Stimulated activated CD4-positive, alpha-beta T cell treated with anti-CD3 and anti-CD28 coated beads, TNF-alpha, amount 100 ng/mL, for 1 hour (primary cell): ENCODE results near the gene UST.
"Not testable (repeated sequence)": the region's sequence is repeated elsewhere in the genome, so short reads cannot be mapped to it uniquely, and the experiment has no call there.

Experiments
- DNase-seq, 3 donors: peaks; one replicate each; pipeline ENCODE4 v3.0.0-alpha.2; 2020; ENCODE audit warnings: low read depth in 3 of 3, low spot score in 1 of 3

The UST gene

GRCh38 chr6:148935705-148936435 is 189.0 kb downstream of the UST start:
- DNase-seq: no peak

DNA sequence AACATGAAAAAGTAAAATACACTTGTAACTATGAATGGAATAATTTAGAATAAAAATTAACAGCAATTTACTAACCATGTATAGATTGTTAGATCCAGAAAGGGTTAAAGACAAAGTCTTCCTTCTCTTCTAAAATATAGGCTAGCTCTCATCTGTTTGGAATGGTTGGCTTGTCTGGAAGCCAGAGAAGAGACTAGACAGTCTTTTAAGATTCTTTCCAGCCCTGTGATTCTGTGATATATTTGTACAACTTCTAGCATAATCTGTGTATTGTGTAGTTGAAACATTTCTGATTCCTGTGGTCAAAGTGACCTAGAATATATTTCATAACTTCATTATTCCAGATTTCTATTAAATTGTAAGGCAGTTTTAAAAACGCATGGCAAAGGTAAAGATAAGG is 196.6 kb downstream of the UST start:
- no peak for DNase-seq

- no peak for DNase-seq
These were observed 197.8 kb downstream of the UST start for GRCh38 chr6:148944608-148945007.

DNA sequence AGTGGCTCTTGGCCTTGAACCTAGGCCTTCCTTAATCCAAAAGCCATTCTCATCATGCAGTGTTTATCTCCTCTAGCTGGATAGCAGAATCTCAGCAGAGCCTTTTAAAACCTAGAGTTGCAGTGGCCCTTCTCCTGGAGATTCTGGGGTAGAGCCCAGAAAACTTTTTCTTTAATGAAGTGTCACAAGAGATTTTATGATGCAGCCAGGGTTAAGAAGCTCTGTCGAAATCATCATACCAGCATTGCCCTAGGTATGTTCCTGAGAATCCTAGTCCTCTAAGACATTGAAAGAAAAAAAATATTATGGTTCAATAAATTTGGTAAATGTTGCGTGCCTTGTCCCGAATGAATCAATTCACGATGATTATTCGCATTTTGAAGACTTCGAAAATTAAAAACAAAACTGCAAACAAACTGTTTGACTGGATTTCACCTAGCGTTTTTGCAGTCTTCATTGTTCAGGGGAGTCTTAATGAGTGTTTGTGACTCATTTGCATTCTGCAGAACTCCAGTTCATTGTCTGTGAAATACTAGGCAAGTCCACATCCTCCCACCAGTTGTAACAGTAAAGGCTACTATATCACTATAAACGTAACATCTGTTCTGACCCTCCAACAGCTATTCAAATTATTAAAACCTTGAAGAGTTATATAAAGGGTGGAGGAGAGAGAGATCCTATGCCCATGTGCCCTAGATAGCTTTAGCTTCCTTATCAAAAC is 198.6 kb downstream of the UST start:
- no peak for DNase-seq

GRCh38 chr6:148947621-148948444 is 201.0 kb downstream of the UST start:
- DNase-seq: peak; percentile 27 to 65 (median 44)

DNA sequence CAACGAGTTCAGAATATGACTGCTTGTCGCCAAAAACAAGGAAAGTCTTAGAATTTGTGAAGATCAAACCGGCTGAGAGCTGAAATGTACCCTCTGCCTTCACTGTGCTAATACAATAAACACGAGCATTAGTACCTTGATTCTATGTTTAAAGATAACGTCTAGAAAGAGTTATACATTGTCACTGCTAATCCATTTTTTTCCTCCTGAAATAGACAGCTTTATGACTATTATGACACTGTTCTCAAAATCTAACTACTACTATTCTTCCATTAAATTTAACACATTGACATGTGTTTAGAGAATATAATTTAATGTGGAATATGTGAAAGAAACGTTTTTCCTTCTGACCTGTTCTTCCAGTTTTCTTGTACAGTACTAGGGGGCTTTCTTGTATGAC is 204.8 kb downstream of the UST start:
- no peak for DNase-seq

DNA sequence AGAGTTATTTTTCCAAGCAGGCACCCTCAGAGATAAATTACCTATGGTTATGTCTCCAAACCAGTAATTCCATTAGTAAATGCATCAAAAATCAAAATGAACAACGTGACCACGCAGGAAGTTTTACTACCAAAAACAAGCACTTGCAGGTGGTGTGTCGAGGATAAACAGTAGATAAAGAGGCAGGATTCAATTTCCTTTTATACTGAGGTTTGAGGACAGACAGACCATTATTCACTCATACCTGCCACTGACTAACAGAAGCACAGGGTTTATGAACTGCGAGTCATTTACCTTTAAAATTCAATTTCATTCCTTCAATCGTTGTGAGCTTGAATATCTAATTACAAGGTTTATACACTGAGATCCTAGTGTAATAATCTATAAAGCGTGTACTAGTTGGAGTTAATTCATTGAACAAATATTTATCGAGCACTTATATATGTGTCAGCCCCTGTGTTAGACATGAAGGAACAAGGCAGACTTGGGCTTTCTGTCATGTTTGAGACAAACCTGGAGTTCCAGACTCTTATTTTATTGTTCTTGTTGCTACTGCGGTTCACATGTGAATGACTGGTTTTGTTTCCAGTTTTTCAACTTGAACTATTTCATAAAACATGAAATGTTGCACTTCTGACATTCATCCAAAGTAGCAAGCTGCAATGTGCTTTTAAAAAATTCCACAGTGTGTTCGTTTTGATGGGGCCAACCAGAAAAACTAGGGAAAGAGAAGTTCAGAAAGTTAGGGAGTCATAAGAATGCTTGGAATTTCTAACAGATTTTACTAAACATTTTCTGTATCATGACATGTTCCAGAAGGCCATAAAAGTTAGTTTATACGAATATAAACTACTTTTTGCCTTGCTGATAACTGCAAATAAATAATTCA is 205.6 kb downstream of the UST start:
- DNase-seq: no peak

GRCh38 chr6:148954461-148954860 is 207.6 kb downstream of the UST start:
- DNase-seq: no peak

DNA sequence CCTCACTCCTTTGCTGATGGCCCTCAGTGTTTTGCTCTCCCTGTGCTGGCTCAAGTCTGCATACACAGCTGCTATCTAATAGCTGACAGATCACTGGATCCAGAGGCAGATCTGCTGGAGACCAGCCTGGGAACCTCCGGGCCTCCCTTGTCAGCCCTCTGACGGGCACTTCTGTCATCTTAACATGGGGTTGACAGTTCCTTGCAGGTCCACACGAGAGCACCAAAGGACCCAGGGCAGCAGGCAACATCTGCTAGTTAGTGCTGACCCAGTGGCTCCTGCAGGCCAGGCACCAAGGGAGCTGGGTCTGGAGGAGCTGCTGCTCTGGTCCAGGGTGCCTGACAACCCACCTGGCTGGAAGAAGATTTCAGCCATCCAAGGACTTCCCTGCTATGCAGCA is 208.1 kb downstream of the UST start:
- DNase-seq: no peak

DNA sequence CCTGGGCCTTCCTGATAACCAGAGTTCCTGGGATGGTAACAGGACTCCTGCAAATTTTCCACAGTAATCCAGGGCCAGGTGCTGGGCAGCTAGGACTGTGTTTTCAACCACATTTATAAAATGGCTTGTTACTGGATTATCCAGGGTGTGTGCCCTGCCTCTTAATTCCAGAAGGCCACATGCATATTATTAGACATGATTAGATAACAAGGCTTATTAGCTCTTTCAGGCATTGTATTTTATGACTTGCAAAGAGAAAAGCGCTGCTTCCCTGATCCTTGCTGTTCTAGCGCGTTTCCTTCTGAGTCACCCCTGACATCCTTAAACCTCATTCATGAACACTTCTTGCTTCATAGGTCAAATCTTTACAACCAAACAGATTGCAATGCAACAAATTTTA is 208.6 kb downstream of the UST start:
- no peak for DNase-seq

- DNase-seq: not testable (repeated sequence)
These were observed 209.3 kb downstream of the UST start for GRCh38 chr6:148956163-148956562.

DNA sequence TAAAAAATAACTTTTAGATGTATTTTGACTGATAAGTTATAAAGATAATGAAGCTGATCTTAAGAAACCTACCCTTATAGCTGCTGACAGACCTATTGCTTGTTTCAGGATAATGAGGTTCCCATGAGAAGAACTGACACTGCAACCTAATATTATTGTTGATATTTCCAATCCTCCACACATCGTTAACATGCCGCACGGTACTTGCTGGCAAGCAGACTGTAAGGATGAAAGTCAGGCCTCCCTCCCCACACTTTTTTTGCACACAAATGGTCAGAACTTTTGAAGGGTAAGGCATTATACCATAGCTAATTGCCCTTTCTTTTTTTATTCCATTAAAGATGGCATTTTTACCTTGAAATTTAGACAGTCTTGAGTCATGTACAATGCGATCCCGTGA is 210.9 kb downstream of the UST start:
- no peak for DNase-seq

DNA sequence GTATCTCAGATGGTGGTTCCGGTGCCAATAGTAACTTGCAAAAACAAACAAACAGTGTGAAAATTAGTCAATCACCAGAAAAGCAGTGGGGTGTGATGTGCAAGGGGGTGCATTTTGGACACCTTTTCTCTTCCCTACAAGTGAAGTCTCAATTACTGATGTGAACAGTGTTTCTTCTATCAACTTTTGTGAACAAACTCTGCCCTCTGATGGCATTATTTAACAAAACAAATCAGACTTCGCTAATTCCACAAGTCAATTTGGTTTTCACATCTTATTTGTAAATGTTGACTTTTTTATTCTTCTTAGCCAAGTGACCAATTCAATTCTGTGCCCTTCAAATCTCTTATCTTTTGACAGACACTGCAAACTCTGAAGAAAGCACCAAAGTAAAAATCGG is 212.2 kb downstream of the UST start:
- no peak for DNase-seq

DNA sequence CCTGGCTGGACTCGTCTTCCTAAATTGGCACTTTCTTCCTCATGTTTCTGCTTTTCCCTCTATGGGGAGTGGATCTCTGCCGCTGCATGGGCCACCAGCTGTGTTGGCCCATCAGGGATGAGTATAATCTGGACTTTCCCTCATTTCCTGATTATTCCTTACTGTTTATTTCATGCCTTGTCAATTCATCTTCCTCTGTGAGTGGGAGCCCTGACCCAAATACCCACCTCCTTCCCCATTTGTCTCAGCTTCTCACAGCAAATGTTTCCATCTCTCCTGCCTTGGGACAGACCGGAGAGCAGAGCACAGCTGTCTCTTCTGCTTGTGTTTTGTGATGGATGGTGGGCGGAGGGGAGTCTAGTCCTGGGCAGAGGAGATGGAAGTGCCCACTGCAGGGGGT is 212.7 kb downstream of the UST start:
- DNase-seq: no peak

DNA sequence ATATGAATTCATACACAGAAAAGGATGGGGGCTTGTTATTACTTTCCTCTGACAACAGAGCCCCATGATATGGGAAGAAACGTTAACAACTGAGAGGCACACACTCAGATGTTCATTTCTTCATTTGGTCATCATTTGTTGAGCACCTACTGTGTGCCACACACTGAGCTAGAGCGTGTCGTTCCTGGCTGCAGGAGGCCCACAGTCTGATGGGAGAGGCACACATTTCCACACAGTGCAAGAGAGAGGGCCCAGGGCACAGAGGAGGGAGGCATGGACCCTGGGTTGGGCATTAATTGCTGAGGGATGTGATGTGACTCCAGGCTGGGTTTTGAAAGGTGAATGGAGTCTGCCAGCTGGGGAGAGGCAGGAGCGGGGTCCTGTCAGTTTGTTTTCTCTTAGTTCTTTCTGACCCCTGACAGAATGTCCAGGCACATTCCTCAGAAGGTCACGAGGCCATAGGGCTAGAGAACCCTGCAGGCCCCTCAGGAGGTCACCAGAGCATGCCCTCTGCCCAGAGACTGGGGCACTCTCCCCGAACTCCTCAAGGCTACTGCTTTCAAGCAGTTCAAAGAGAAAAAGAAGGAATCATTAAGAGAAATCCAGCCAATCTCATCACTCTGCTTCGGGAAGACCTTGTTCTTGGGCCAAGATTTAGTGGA is 216.2 kb downstream of the UST start:
- no peak for DNase-seq

GRCh38 chr6:148963738-148964137 is 216.9 kb downstream of the UST start:
- no peak for DNase-seq

DNA sequence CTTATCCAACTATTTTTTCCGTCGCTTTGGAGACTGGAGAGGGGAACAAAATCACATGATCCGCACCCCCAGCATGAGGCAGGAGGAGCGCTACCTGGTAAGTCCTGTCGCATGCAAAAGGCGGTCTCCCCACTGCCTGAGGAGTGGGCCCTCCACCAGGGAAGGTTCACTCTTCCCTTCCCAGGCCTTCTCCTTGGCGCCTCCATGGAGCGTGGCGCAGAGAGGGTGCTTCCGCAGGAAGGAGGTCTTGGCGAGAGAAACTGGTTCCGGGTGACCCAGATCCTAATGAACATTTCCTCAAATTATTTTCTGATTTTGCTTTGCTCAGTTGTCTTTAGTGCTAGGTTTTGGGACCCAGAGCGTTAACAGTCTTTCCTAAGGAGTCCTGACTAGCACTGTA is 217.6 kb downstream of the UST start:
- no peak for DNase-seq

DNA sequence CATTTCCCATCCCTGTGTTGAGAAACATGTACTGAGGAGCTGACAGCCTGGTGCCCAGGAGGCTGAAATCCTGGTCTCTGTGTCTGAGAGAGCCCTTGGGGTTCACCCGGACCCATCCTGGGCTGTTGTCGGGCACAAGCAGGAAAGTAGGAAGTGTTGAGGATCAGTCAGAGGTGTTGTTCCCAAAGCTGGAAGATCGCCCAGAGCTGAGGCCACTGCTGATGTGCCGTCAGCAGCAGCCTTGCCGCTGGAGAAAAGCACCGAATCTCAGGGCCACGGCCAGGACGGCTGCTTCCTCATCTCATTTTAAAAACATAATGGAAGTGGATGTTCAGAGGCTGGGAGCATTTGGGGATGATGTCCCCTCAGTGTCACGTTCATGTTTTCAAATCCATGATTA is 218.5 kb downstream of the UST start:
- DNase-seq: no peak

GRCh38 chr6:148967011-148967520 is 220.2 kb downstream of the UST start:
- no peak for DNase-seq

- no peak for DNase-seq
These were observed 220.7 kb downstream of the UST start for GRCh38 chr6:148967541-148967956.
